PC-9 (cell line): ENCODE results near the gene CDHR2.

Source experiments
- EZH2 ChIP-seq: fragments of 200-600 bp; sonication (generic); IDR thresholded peaks from 2 replicates; pipeline ENCODE4 v1.8.0; 2017; ENCODE audit warnings: antibody characterized with exemption, low read depth
- TF ChIP-seq, protein P1 (sequence below): fragments of 200-600 bp; sonication (generic); conservative IDR thresholded peaks from 2 replicates; pipeline ENCODE4 v1.6.1; 2017; ENCODE audit warnings: mixed run types, antibody characterized with exemption, mild to moderate bottlenecking, moderate library complexity

DNA sequence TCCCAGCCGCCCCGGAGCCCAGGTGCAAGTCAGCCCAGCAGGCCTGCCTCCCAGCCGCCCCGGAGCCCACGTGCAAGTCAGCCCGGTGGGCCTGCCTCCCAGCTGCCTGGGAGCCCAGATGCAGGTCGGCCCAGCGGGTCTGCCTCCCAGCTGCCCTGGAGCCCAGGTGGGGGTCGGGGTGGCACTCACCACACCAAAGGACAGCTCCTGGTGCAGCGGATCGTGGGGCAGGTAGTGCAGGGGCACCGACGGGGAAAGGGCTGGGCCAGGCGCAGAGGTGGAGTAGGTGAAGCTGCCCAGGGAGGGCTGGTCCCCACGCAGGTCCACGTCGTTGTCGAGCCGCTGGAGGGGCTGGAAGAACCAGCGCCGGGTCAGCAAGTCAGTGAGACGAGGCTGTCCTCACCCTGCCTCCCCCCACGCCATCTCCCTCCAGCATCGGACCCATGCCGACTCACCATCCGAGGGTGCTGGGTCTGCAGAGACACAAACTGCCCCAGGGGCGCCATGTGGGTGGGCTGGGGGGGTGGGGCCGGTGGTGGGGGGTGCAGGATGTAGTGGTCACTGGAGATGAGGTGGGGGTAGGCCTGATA is 18.7 kb upstream of the CDHR2 start:
- TF ChIP-seq, protein P1, sequence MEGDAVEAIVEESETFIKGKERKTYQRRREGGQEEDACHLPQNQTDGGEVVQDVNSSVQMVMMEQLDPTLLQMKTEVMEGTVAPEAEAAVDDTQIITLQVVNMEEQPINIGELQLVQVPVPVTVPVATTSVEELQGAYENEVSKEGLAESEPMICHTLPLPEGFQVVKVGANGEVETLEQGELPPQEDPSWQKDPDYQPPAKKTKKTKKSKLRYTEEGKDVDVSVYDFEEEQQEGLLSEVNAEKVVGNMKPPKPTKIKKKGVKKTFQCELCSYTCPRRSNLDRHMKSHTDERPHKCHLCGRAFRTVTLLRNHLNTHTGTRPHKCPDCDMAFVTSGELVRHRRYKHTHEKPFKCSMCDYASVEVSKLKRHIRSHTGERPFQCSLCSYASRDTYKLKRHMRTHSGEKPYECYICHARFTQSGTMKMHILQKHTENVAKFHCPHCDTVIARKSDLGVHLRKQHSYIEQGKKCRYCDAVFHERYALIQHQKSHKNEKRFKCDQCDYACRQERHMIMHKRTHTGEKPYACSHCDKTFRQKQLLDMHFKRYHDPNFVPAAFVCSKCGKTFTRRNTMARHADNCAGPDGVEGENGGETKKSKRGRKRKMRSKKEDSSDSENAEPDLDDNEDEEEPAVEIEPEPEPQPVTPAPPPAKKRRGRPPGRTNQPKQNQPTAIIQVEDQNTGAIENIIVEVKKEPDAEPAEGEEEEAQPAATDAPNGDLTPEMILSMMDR: no peak
- TF ChIP-seq EZH2: no peak
